ENCODE measurements around the gene BEX3.
"Not testable (repeated sequence)": the region's sequence is repeated elsewhere in the genome, so short reads cannot be mapped to it uniquely, and the experiment has no call there.

Gene BEX3

DNA sequence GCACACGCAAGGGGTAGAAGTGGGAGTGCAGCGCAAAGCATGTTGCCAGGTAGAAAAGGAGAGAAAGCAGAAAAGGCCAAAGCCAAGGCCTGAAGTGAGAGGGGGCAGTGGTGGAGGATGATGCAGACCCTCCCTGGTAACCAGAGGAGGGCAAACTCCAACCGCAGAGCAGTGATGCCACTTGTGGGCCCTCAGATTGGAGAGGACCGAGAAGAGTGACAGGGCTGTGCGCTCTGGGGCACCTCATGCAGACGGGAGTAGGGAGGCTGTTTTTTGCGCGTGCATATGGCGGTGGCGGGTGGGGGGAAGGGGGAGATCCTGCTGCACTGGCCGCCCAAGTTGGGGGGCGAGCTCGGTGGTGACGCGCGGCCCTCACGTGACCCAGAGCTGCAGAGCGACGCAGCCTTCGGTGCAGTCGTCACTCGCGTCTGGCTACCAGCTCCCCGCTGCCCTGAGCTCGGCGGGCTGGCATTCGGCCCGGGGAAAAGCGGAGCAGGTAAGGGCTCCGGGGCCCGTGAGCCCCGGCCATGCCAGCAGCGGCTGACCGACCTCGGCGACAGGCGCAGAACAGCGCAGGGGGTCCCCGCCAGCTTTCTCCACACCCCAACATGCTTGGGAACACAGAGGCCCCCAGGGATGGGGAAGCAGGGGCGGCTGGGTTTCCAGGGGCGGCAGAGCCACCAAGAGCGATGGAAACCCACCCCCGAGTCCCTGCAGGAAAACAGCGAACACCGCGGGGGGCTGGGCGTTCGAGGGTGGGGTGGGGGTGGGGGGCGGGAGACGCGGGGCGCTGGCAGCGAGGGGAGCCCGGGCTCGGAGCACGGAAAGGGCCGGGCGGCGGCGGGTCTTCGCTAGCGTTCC, at the start of gene BEX3:
BEX3 (plus strand) TSS at position 421 of the 861 bp plus-strand sequence. CDS start 984 bp downstream, outside the sequence.
- DNase-seq, result no peak

DNA sequence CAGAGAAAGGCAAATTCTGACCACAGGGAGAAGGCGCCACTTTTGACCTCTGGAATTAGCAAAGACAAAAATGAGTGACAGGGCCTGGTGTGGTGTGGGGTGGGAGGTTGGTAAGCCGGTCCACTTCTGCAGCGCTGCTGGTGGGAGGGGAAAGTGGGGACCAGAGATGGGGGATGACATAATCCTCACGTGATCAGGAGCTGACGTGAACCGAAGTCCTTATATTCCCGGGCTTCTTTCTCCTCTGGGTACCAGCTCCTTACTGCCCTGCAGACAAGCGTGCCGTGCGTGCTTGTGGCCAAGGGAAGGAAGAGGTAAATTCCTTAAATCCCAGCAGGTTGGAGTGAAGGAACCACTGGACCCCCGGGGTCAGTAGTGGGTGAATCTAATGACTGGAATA, 46.3 kb upstream of the BEX3 start, which contains the start of gene TCEAL7:
TCEAL7 (plus strand) TSS at position 249 of the 400 bp plus-strand sequence. CDS start 1,165 bp downstream, outside the sequence.
- no peak for DNase-seq

- no peak for DNase-seq
Measured at GRCh38 chrX:103330681-103331288, 45.6 kb upstream of the BEX3 start.

DNA sequence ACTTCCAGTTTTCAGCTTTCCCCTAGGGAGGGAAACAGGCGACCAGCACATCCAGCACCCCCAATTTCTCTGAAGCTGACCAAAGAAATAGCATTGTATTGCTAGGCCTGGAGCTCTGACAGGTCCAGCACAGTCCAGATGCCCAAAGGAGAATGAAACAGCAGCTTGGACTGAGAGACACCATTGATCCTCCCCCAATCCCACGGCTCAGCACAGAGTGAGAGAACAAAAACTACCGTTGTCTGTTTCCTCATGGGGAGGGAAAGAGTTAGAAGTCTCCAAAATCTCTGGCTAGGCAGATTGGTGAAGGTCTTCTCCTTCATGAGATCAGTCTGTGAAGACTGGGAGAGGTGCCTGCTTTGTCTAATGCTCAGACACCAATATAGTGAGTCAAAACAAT, 37.7 kb upstream of the BEX3 start:
- no peak for DNase-seq

GRCh38 chrX:103343105-103343504, 33.2 kb upstream of the BEX3 start:
- DNase-seq, result no peak

- DNase-seq, result no peak
Measured at GRCh38 chrX:103344606-103345005, 31.7 kb upstream of the BEX3 start.

- DNase-seq, result no peak
Measured at GRCh38 chrX:103347682-103348397, 28.5 kb upstream of the BEX3 start.

- no peak for DNase-seq
Measured at GRCh38 chrX:103356130-103356798, 20.1 kb upstream of the BEX3 start, which contains the start of gene TCEAL9. Gene TCEAL9, plus strand, starts transcription at chrX:103356506. Its CDS starts 1,179 bp downstream, at chrX:103357685.

- no peak for DNase-seq
Measured at GRCh38 chrX:103356858-103357257, 19.5 kb upstream of the BEX3 start.

GRCh38 chrX:103357871-103358270, 18.5 kb upstream of the BEX3 start:
- DNase-seq, result no peak

GRCh38 chrX:103359605-103360004, 16.7 kb upstream of the BEX3 start:
- DNase-seq, result not testable (repeated sequence)

GRCh38 chrX:103360092-103360491, 16.2 kb upstream of the BEX3 start:
- DNase-seq, result no peak

DNA sequence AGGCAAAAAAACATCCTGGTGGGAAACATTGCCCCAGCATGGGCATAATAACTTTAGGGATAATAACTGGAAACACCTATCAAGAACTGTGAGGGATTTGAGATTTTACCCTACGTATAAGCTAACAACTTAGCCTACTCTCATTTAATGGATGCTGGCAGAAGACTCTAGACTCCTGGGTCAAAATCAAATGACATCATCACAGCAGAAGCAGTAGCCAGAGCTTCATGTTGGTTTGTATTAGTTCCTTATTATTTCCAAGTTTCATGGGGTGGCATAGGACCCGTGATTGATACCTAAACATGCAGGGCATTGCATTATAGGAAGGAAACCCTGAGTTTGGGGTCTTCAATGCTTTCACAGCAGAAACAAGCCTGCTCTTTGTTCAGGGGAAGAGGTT, 15.4 kb upstream of the BEX3 start:
- DNase-seq, result no peak

GRCh38 chrX:103361798-103362197, 14.5 kb upstream of the BEX3 start:
- no peak for DNase-seq

- DNase-seq, result no peak
Measured at GRCh38 chrX:103362474-103362873, 13.9 kb upstream of the BEX3 start.

DNA sequence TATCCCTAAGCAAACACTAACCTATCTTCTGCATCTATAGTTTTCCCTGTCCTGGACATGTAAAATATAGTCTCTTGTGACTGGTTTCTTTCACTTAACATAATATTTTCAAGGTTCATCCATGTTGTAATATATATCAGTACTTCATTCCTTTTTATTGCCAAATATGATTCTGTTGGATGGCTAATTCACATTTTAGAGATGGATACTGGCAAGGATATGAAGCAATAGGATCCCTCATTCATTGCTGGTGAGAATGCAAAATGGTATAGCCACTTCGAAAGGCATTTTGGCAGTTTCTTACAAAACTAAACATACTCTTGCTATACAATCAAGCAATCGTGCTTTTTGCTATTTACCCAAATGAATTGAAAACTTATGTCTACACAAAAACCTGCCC, 13.3 kb upstream of the BEX3 start:
- no peak for DNase-seq

- no peak for DNase-seq
Measured at GRCh38 chrX:103367502-103367901, 8.8 kb upstream of the BEX3 start.

DNA sequence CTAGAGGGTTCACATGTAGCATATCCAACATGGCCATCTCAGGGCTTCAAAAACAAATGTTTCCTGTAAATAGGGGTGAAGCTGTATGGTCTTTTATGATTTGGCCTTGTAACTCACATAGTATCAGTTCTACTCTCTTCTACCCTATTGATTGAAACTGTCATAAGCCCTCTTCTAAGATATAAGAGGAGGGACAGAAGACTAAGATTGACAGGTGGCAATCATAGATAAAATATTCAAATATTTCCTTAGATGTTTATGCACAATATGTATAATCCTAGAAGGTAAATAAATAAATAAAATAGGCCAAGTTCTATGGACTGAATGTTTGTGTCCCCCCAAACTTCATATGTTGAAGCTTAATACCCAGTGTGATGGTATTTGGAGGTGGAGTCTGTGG, 6.9 kb upstream of the BEX3 start:
- DNase-seq, result no peak

DNA sequence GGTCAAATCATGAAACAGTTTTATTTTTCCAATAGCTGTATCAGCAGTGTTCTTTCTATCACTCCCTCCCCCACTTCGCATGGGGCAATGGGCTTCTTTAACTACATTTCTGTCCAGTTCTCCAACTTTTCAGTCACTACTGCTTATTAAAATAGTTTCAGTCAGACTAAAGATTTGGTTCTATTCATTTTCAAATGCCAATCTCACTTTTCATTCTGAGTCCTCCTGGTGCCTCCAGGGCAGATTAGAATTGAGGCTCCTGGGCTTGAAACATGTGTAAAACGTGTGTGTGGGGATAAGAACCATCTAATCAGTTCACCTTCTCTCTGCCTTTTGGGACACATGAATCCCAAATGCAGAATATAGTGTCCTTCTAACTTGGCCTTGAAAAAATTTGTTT, 3.5 kb upstream of the BEX3 start:
- no peak for DNase-seq

DNA sequence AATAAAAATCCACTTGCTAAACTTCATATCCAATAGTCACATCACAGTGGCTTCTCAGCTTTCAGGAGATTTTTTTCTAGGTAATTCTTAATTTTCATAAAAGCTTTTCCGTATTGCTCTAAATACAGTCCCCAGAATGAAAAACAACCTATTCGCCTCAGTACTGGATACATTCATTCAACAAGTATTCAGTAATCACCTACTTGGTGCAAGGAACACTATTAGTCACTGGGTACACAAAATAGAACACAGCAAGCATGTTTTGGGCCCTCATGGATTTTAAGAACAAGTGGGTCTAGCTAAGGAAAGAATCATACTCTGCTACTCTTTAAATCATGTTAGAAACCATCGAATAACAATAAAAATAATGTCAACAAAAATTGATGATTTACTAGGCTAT, 2.8 kb upstream of the BEX3 start:
- no peak for DNase-seq

DNA sequence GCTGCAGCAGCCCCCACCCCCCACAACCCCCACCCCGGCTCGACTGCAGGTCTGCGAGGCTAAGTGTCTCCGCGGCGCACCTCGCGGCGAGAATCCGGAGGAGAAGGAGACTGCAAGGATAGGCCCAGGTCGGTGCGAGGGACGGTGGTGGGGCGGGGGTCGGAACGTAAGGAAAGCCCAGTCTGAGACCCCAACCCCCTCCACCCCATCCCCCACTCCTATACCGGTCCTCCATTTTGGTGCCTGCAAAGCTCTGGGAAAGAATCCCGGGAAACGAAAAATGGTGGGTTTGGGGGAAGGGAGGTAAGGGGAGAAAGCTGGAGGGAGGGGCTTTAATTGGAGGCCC, 614 bp downstream of the BEX3 start:
- no peak for DNase-seq

GRCh38 chrX:103378990-103379389, 2.7 kb downstream of the BEX3 start:
- DNase-seq, result no peak

DNA sequence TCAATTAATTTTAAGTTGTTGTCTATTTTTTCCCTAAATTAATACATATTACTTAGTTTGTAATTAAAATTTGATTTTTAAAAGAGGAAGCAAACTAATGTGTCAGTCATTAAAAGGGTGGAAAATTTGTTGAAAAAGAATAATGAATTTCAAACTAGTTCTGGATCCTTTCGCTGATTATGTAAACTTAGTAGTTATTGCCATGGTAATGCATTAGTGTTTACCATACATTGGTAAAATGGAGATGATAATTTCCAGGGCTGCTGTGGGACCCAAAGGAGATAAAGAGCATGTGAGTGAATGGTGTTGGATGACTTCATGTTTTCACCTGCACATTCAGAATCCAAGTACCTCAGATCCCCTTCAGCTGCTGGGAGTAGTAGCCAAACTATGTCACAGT, 6.5 kb downstream of the BEX3 start:
- no peak for DNase-seq

Data from cortex of kidney (tissue), 1 donor.